ENCODE results near the gene GFY.
A peak's percentile ranks its signal among the peaks of the same experiment; 100 is the strongest.

The GFY gene

DNA sequence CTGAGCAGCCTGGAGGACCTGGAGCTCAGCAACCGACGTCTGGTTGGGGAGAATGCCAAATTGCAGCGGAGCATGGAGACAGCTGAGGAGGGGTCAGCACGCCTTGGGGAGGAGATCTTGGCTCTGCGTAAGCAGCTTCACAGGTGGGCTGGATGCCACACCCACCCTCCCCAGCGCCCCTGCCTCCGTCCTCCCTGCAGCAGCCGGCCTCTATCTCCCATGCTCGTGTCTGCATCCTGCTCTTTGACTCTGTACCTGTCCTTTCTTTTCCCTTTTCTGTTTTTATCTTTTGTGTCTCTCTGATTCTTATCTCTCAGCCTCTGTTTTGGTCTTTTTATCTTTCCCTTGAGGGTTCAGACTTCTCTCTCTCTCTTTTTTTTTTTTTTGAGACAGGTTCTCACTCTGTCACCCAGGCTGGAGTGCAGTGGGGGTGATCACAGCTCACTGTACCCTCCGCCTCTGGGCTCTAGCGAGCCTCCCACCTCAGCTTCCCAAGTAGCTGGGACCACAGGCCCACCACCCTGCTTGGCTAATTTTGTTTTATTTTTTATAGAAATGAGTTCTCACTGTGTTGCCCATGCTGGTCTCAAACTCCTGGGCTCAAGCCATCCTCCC, 27.1 kb upstream of the GFY start:
- DNase-seq (ENCODE audit: low spot score) = no peak
- TF ChIP-seq, protein P1, sequence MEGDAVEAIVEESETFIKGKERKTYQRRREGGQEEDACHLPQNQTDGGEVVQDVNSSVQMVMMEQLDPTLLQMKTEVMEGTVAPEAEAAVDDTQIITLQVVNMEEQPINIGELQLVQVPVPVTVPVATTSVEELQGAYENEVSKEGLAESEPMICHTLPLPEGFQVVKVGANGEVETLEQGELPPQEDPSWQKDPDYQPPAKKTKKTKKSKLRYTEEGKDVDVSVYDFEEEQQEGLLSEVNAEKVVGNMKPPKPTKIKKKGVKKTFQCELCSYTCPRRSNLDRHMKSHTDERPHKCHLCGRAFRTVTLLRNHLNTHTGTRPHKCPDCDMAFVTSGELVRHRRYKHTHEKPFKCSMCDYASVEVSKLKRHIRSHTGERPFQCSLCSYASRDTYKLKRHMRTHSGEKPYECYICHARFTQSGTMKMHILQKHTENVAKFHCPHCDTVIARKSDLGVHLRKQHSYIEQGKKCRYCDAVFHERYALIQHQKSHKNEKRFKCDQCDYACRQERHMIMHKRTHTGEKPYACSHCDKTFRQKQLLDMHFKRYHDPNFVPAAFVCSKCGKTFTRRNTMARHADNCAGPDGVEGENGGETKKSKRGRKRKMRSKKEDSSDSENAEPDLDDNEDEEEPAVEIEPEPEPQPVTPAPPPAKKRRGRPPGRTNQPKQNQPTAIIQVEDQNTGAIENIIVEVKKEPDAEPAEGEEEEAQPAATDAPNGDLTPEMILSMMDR (IDR thresholded peaks at IDR 0.05; ENCODE audit: extremely low read depth, missing control alignments) = no peak

DNA sequence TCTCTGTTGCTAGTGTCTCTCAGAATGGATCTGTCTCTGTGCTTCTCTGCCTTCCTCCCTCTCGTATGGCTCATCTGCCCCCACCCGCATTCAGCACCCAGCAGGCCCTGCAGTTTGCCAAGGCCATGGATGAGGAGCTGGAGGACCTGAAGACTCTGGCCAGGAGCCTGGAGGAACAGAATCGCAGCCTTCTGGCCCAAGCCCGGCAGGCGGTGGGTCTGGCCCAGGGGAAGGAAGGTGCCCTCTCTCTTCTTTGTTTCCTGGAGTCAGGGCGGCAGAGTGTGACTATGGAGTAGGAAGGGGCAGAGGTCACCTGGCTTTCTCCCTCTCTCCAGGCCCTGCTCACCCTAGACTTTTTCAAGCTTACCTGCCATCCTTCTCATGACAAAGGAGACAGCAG, 26.3 kb upstream of the GFY start:
- TF ChIP-seq, protein P1 (IDR thresholded peaks at IDR 0.05; ENCODE audit: extremely low read depth, missing control alignments) = no peak

DNA sequence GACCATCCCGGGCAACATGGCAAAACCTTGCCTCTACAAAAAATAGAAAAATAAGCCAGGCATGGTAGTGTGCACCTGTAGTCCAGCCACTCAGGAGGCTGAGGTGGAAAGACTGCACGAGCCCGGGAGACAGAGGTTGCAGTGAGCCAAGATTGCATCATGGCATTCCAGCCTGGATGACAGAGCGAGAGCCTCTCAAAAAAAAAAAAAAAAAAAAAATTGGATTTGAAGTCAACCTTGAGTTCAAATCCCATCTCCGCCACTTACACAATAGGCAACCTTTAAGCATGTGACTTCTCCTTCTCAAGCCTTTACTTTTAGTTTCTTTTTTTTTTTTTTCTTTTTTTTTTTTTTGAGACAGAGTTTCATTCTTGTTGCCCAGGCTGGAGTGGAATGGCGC, 25.2 kb upstream of the GFY start:
- no peak for DNase-seq (ENCODE audit: low spot score)
- TF ChIP-seq, protein P1 (IDR thresholded peaks at IDR 0.05; ENCODE audit: extremely low read depth, missing control alignments) = no peak

More for the DNA sequence above, 26.3 kb upstream of the GFY start:
- DNase-seq (ENCODE audit: low spot score) = no peak

DNA sequence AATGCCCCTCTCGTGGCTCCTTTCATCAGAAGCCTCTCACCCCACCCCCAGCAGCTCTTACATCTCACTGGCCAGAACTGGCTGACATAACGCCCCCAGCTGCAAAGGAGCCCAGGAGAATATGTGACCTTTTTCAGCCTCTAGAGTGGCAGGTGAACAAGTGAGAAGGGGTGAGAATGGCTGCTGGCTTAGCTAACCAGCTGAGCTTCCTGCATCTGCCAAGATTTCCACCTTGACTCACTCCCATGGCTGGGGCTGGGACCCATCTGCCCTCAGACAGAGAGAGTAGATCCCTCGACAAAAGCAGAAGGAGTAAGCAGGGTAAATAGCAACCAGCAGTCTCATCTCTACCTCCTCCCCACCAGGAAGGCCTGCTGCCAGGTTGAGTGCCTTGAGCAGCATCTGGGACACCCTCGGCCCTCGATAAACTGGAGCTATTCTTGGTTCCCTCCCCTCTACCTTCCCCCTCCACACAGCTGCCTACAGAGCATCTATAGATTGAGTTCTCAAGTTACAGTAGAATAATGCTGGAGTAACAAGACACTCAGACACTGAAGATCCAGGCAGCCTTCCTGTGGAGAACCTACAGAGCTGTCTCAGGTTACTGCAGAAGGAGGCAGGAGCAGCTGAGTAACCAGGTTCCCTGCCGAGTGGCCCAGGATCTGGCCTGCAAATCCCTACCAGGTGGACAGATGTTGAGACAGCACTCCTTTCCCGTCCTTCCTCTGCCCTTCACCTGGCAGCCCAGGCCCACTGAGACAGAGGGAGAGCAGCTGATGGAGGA, 21.6 kb upstream of the GFY start:
- no peak for DNase-seq (ENCODE audit: low spot score)
- TF ChIP-seq, protein P1 (IDR thresholded peaks at IDR 0.05; ENCODE audit: extremely low read depth, missing control alignments) = no peak

DNA sequence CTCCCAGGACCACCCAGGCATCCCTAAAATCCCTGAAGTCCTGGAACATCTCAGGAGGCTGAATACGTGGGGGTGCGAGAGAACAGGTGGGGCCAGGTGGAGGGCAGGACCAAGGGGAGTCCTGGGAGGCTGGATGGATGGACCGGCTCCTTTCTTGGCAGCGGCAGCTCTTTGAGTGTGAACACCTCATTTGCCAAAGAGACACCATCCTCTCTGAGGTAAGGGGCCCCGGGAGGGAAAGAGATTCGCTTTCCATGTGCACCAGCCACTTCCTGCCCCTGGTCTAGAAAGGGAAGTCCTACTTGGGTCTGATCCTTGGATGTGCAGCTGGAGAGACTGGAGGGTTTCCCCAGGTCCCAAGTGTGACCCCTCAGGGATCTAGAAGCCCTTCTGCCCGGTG, 18.1 kb upstream of the GFY start:
- TF ChIP-seq, protein P1 (IDR thresholded peaks at IDR 0.05; ENCODE audit: extremely low read depth, missing control alignments) = no peak
- no peak for DNase-seq (ENCODE audit: low spot score)

DNA sequence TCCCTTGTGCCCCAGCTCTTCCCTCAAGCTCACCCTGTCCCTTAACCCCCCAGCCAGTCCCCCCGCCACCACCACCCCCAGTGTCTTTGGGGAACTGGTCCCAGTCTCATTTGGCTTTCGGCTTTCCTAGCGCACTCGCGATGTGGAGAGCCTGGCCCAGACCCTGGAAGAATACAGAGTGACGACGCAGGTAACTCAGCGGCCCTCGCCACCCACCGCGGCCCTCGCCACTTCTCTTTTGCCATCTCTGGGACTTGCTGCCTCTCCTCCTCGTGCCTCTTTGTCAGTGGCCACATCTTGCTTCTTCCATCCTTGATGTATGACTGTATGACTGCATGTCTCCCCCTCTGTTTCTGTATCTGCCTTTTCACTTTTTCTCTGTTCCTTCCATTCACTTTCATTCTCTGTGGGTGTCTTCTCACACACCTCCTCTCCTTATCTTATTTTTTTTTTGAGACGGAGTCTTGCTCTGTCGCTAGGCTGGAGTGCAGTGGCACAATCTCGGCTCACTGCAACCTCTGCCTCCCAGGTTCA, 17.6 kb upstream of the GFY start:
- DNase-seq (ENCODE audit: low spot score) = no peak
- TF ChIP-seq, protein P1 (IDR thresholded peaks at IDR 0.05; ENCODE audit: extremely low read depth, missing control alignments) = no peak

DNA sequence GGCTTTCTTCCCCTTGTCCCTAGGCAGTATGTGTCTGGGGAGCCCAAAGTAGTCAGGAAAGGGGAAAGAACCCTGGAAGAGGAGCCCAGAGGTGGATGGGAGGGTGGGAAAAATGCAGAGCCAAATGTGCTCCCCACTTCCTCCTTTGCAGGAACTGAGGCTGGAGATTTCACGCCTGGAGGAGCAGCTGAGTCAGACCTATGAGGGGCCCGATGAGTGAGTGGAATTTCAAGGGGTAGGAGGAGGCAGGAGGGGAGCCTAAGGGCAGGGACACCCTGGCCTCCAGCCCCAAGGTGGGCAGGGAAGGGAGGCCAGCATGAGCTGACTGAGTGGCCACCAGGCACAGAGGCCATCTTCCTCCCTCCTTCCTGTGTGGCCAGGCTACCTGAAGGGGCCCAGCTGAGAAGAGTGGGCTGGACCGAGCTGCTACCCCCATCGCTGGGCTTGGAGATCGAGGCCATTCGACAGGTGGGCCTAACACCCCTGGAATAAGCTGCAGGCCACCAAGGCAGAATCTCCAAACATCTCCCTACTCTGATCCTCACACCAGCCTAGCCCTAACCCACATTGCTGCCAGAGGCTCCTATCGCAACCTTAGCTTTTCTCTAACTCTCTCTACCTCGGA, 16.3 kb upstream of the GFY start:
- peak; percentile 33 for DNase-seq (ENCODE audit: low spot score)

More for the DNA sequence above, 16.3 kb upstream of the GFY start:
- TF ChIP-seq, protein P1 (IDR thresholded peaks at IDR 0.05; ENCODE audit: extremely low read depth, missing control alignments) = no peak
